Stomach (tissue), 9 donors: ENCODE measurements around the gene HCLS1. TPM values are rescaled to one million over a fixed set of nuclear protein-coding genes. Genes with fewer than 3 reads are reported as not detected.

Source experiments
- DNase-seq, 2 donors: peaks; one replicate each; pipeline versions ENCODE4 v3.0.0 to v3.0.0-alpha.2; 2013 to 2019
- H3K27ac ChIP-seq, 5 donors: fragments of 200-600 bp in 4 of 5; sonication (generic) in 4 of 5; one replicate each; pipeline ENCODE4 v1.5.1; 2013 to 2019; ENCODE audit warnings: mild to moderate bottlenecking in 1 of 5, moderate library complexity in 1 of 5
- H3K27me3 ChIP-seq, 3 donors: fragments of 200-600 bp; sonication (generic); one replicate each; pipeline ENCODE4 v1.5.1; 2017 to 2019; ENCODE audit warnings: mixed run types in 1 of 3
- H3K36me3 ChIP-seq, 4 donors: fragments of 200-600 bp; sonication (generic); 1 replicate in 3 of 4; 2 replicates in 1 of 4; pipeline ENCODE4 v1.5.1; 2016 to 2019
- H3K4me1 ChIP-seq, 4 donors: fragments of 200-600 bp; sonication (generic); one replicate each; pipeline ENCODE4 v1.5.1; 2016 to 2019
- H3K4me3 ChIP-seq, 4 donors: fragments of 200-600 bp; sonication (generic) in 3 of 4; one replicate each; pipeline ENCODE4 v1.5.1; 2016 to 2019; ENCODE audit warnings: mild to moderate bottlenecking in 1 of 4
- H3K9me3 ChIP-seq, 4 donors: fragments of 200-600 bp; sonication (generic); one replicate each; pipeline ENCODE4 v1.5.1; 2016 to 2019
- EP300 ChIP-seq: sonication (generic); formaldehyde crosslinking; IDR thresholded peaks from one replicate; pipeline ENCODE4 v1.6.1; 2017; ENCODE audit warnings: antibody characterized with exemption
- POLR2A ChIP-seq, 4 donors: fragments of 450-650 bp; IDR thresholded peaks; one replicate each; pipeline ENCODE4 v1.6.1; 2016; ENCODE audit warnings: antibody characterized with exemption in 4 of 4, control low read depth in 2 of 4, mild to moderate bottlenecking in 1 of 4, moderate library complexity in 1 of 4
- POLR2AphosphoS5 ChIP-seq, 3 donors: sonication (generic); formaldehyde crosslinking; IDR thresholded peaks; one replicate each; pipeline ENCODE4 v1.6.1; 2016; ENCODE audit warnings: antibody characterized with exemption in 3 of 3
- WGBS, 5 donors: extraction: QIAGEN DNeasy Blood & Tissue Kit in 3 of 5; methylation state at CpG; one replicate each; pipeline versions ENCODE4 v1.1.5 to v1.1.7; 2013 to 2018; 5-methylcytosine and 5-hydroxymethylcytosine counted together
- intact Hi-C: fragments of 100-400 bp; cut with DNase I; formaldehyde crosslinking; loops from one replicate; pipeline ENCODE4 v1.15.1; 2023; ENCODE audit warnings: low total_unique reads
- polyA plus RNA-seq, 3 donors: library from polyadenylated mRNA; stranded (reverse); fragments of 200-250 nt; gene quantifications; one replicate each; pipeline ENCODE4 v1.2.3, GENCODE V29; 2013
- total RNA-seq, 5 donors: library from RNA; depleted of rRNA; stranded (reverse); fragments of >200 nt; gene quantifications; one replicate each; pipeline versions ENCODE4 v1.1.0 to v1.2.3, GENCODE V29; 2014 to 2016
- TF ChIP-seq, protein P1 (sequence below), 7 experiments: fragments of 450-650 bp in 4 of 7; fragments of 200-600 bp in 3 of 7; sonication (generic) in 3 of 7; IDR thresholded peaks; one replicate each; pipeline ENCODE4 v1.5.1; 2016 to 2019; ENCODE audit warnings: antibody characterized with exemption in 7 of 7, control low read depth in 2 of 7, mild to moderate bottlenecking in 1 of 7
- donor health status: healthy with polysubstance abuse.
- donor health status: Bipolar disorder and iron deficiency.
- donor health status: healthy.

Gene HCLS1
- total and polyA plus RNA-seq, 8 donors: 13.9 to 115 (median 33.9) TPM

DNA sequence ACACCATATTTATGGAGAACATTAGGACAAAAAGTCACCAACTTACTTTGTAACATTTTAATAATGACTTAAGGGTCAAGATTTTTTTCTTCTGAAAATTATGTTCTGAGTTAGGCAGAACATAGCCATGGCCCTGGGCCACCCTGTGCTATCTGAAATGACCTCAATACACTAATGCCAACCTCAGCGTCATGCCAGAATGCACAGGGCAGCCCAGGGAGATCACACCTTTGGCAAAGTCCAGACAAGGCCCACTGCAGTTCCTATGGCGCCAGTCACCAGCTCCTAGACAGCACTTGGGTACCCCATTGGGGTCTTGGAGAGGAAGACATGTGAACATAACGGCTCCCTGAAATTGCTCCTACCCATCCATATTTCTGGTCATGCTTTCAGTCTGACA is 33.1 kb downstream of the HCLS1 start:
- Histone ChIP-seq H3K27ac (no peak overlapping the region), H3K27me3 (no peaks in the 10 kb centered on the region), H3K36me3 (peaks cover 0 to 20% (median 14%) of the 10 kb centered on the region in 4 donors), H3K4me3 (no peak overlapping the region), H3K4me1 (no peaks in the 10 kb centered on the region), H3K9me3 (no peaks in the 10 kb centered on the region)
- no peak for TF ChIP-seq POLR2A (IDR thresholded peaks at IDR 0.05)
- no peak for TF ChIP-seq EP300
- TF ChIP-seq, protein P1, sequence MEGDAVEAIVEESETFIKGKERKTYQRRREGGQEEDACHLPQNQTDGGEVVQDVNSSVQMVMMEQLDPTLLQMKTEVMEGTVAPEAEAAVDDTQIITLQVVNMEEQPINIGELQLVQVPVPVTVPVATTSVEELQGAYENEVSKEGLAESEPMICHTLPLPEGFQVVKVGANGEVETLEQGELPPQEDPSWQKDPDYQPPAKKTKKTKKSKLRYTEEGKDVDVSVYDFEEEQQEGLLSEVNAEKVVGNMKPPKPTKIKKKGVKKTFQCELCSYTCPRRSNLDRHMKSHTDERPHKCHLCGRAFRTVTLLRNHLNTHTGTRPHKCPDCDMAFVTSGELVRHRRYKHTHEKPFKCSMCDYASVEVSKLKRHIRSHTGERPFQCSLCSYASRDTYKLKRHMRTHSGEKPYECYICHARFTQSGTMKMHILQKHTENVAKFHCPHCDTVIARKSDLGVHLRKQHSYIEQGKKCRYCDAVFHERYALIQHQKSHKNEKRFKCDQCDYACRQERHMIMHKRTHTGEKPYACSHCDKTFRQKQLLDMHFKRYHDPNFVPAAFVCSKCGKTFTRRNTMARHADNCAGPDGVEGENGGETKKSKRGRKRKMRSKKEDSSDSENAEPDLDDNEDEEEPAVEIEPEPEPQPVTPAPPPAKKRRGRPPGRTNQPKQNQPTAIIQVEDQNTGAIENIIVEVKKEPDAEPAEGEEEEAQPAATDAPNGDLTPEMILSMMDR (IDR thresholded peaks at IDR 0.05): no peak
- TF ChIP-seq POLR2AphosphoS5 (IDR thresholded peaks at IDR 0.05): no peak
- WGBS, 5 donors: 55 to 76% (median 65%) methylated on average over 3 of the region's 3 CpGs
- intact Hi-C loops: no loop called here
- no peak for DNase-seq

DNA sequence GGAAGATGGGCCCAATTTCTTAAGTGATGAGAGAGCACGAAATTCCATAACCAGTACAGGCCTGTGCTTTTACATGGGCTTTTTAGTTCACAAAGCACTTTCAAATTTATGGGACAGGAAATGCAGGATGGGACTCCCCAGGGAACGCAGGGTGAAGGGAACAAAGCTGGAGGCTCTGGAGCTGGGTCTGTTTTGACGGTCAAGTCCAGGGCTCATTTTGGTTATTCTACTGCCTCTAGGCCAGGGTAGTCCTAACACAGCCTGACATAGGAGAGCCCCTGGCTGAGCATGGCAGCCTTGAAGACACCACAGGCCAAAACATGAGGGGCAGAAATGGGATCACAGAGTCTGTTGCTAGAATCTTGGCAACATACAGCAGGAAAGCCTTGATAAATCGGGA is 33.5 kb downstream of the HCLS1 start:
- TF ChIP-seq POLR2AphosphoS5 (IDR thresholded peaks at IDR 0.05) (no peak), POLR2A (IDR thresholded peaks at IDR 0.05) (no peak), EP300 (no peak)
- TF ChIP-seq, protein P1 (IDR thresholded peaks at IDR 0.05): no peak

DNA sequence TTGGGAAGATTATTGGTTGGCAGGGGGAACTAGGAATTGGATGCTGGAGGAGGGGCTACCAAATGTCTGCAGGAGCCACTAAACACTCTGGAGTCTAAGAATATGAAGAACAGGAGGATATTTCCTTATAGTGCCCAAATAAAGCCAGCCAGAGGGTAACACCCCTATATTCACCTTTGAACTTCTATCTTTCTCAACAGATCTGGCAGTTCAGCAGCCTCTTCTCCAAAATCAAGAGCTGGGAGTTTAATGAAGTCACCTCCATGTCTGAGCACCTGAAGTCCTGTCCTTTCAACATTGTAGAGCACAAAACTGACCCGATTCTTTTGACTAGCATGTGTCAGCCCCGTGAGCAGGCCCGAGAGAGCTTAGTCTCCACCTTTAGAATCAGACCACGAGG is 34.2 kb downstream of the HCLS1 start:
- TF ChIP-seq POLR2A (IDR thresholded peaks at IDR 0.05): no peak
- no peak for TF ChIP-seq EP300
- TF ChIP-seq POLR2AphosphoS5 (IDR thresholded peaks at IDR 0.05): no peak
- TF ChIP-seq, protein P1 (IDR thresholded peaks at IDR 0.05): no peak
- 90 to 100% (median 94%) methylated on average over 4 of the region's 4 CpGs for WGBS, 5 donors
- Histone ChIP-seq H3K9me3 (no peaks in the 10 kb centered on the region), H3K27me3 (peaks cover 0 to 7% (median 0%) of the 10 kb centered on the region in 3 donors), H3K36me3 (peaks cover 0 to 9% (median 3%) of the 10 kb centered on the region in 4 donors), H3K27ac (no peak overlapping the region), H3K4me3 (no peak overlapping the region), H3K4me1 (no peaks in the 10 kb centered on the region)
- DNase-seq: no peak
- intact Hi-C loops: no loop called here

More for the DNA sequence above, 33.5 kb downstream of the HCLS1 start:
- Histone ChIP-seq H3K4me3 (no peak overlapping the region), H3K9me3 (no peaks in the 10 kb centered on the region), H3K36me3 (peaks cover 0 to 16% (median 10%) of the 10 kb centered on the region in 4 donors), H3K27ac (no peak overlapping the region), H3K4me1 (no peaks in the 10 kb centered on the region), H3K27me3 (no peaks in the 10 kb centered on the region)
- 90 to 95% (median 93%) methylated on average over 4 of the region's 4 CpGs for WGBS, 5 donors
- DNase-seq: no peak
- intact Hi-C loops: no loop called here

DNA sequence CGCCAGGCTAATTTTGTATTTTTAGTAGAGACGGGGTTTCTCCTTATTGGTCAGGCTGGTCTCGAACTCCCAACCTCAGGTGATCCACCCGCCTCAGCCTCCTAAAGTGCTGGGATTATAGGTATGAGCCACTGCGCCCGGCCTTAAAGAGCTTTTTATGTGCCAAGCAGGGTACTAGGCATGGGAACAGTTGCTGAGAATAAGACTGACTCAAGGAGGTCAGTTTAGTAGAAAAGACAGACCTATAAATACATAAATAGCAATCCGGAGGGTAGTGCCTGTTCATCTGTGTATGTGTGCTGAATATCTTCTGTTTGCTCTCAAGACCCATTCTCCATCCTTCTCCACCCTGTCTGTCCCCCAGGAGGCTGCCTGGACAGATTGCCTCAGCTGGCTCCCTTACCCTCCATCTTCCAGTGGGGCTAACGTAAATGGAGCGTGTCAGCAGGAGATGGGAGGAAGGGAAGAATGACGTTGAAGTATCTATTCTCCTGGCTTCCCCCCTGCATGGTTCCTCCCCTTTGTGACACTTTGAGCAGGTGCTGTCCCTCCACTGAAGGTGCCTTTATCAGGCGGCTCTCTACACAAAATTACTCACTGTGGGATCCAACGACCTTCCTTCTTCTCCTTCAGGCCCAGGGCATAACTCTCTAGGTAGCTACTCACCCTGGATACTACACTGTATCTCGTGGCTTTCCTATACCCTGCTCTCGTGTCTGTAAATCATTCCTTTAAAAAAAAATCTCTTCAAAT is 36.4 kb downstream of the HCLS1 start:
- Histone ChIP-seq H3K9me3 (no peaks in the 10 kb centered on the region), H3K4me1 (no peaks in the 10 kb centered on the region), H3K27me3 (peaks cover 0 to 9% (median 0%) of the 10 kb centered on the region in 3 donors), H3K36me3 (no peaks in the 10 kb centered on the region), H3K27ac (no peak overlapping the region), H3K4me3 (no peak overlapping the region)
- intact Hi-C loops: no loop called here
- 66 to 70% (median 67%) methylated on average over 14 of the region's 14 CpGs for WGBS, 5 donors
- DNase-seq: no peak
- TF ChIP-seq EP300: no peak
- no peak for TF ChIP-seq POLR2AphosphoS5 (IDR thresholded peaks at IDR 0.05)
- no peak for TF ChIP-seq POLR2A (IDR thresholded peaks at IDR 0.05)

DNA sequence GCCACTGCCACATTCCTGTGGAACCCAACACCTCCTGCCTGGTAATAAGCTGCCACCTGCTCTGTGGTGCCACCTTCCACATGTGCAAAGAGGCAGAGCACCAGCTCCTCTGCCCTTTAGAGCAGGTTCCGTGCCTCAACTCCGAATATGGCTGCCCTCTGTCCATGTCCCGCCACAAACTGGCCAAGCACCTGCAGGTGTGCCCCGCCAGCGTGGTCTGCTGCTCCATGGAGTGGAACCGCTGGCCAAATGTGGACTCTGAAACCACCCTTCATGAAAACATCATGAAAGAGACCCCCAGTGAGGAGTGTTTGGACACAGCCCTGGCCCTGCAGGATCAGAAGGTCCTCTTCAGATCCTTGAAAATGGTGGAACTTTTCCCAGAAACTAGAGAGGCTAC is 39.2 kb downstream of the HCLS1 start:
- Histone ChIP-seq H3K27me3 (peaks cover 0 to 9% (median 0%) of the 10 kb centered on the region in 3 donors), H3K36me3 (no peaks in the 10 kb centered on the region), H3K4me3 (no peak overlapping the region), H3K27ac (no peak overlapping the region), H3K4me1 (no peaks in the 10 kb centered on the region), H3K9me3 (no peaks in the 10 kb centered on the region)
- TF ChIP-seq, protein P1 (IDR thresholded peaks at IDR 0.05): no peak
- TF ChIP-seq POLR2AphosphoS5 (IDR thresholded peaks at IDR 0.05) (no peak), EP300 (no peak), POLR2A (IDR thresholded peaks at IDR 0.05) (no peak)
- DNase-seq: no peak
- 96 to 98% (median 97%) methylated on average over 6 of the region's 6 CpGs for WGBS, 5 donors
- intact Hi-C loops: no loop called here
